Smooth muscle cell (in vitro differentiated cells): ENCODE data around the gene PREX1. TPM values are rescaled to one million over a fixed set of nuclear protein-coding genes. Genes with fewer than 3 reads are reported as not detected.
A peak's percentile ranks its signal among the peaks of the same experiment; 100 is the strongest.

Experiments
- DNase-seq: peaks from one replicate; lab custom pipeline; 2025; ENCODE audit not compliant: unreplicated experiment; lab: John Stamatoyannopoulos, UW
- H2AFZ ChIP-seq: fragments of 200-600 bp; sonication (generic); 2 replicates; pipeline ENCODE4 v1.6.0; 2016; ENCODE audit warnings: antibody characterized with exemption, low read depth, mild to moderate bottlenecking
- H3F3A ChIP-seq: fragments of 200-600 bp; sonication (generic); 2 replicates; pipeline ENCODE4 v1.6.0; 2017; ENCODE audit warnings: antibody characterized with exemption, low read depth
- H3K27ac ChIP-seq: fragments of 200-600 bp; sonication (generic); 2 replicates; pipeline ENCODE4 v1.5.1; 2016; ENCODE audit warnings: low read depth, mild to moderate bottlenecking
- H3K27me3 ChIP-seq: fragments of 200-600 bp; sonication (generic); 2 replicates; pipeline ENCODE4 v1.6.1; 2016; ENCODE audit warnings: low read depth, mild to moderate bottlenecking
- H3K36me3 ChIP-seq: fragments of 200-600 bp; sonication (generic); 2 replicates; pipeline ENCODE4 v1.5.1; 2016; ENCODE audit warnings: low read depth
- H3K4me1 ChIP-seq: fragments of 200-600 bp; sonication (generic); 2 replicates; pipeline ENCODE4 v1.5.1; 2016; ENCODE audit warnings: low read depth
- H3K4me2 ChIP-seq: fragments of 200-600 bp; sonication (generic); 2 replicates; pipeline ENCODE4 v1.6.0; 2016; ENCODE audit warnings: mild to moderate bottlenecking
- H3K4me3 ChIP-seq: fragments of 200-600 bp; sonication (generic); 2 replicates; pipeline ENCODE4 v1.5.1; 2016; ENCODE audit warnings: mild to moderate bottlenecking
- H3K79me2 ChIP-seq: fragments of 200-600 bp; sonication (generic); 2 replicates; pipeline ENCODE4 v1.6.0; 2016; ENCODE audit warnings: low read depth, mild to moderate bottlenecking
- H3K9ac ChIP-seq: fragments of 200-600 bp; sonication (generic); 2 replicates; pipeline ENCODE4 v1.6.0; 2016; ENCODE audit warnings: low read depth
- H3K9me3 ChIP-seq: fragments of 200-600 bp; sonication (generic); replicated peaks from 2 replicates; pipeline ENCODE4 v1.5.1; 2016; ENCODE audit warnings: low read depth
- H4K20me1 ChIP-seq: fragments of 200-600 bp; sonication (generic); 2 replicates; pipeline ENCODE4 v1.6.0; 2016; ENCODE audit warnings: low read depth
- WGBS: methylation state at CpG from one replicate; pipeline ENCODE4 v1.1.7; 2016; ENCODE audit warnings: low lambda C conversion rate; 5-methylcytosine and 5-hydroxymethylcytosine counted together
- polyA plus RNA-seq: library from polyadenylated mRNA; unstranded; fragments of >200 nt; fragmentation: Nextera tagmentation; extraction: Ambion mirVana; gene quantifications from 2 replicates; pipeline ENCODE4 v1.2.1, GENCODE V29; 2016
- total RNA-seq: library from RNA; depleted of rRNA; stranded (reverse); fragments of >200 nt; gene quantifications from 2 replicates; pipeline ENCODE4 v1.2.3, GENCODE V29; 2014
- TF ChIP-seq, protein P1 (sequence below): fragments of 200-600 bp; sonication (generic); IDR thresholded peaks from 2 replicates; pipeline ENCODE4 v1.5.1; 2017; ENCODE audit warnings: borderline replicate concordance, mild to moderate bottlenecking, antibody characterized with exemption; ENCODE audit not compliant: insufficient read depth, poor library complexity, severe bottlenecking

Gene PREX1, protein sequence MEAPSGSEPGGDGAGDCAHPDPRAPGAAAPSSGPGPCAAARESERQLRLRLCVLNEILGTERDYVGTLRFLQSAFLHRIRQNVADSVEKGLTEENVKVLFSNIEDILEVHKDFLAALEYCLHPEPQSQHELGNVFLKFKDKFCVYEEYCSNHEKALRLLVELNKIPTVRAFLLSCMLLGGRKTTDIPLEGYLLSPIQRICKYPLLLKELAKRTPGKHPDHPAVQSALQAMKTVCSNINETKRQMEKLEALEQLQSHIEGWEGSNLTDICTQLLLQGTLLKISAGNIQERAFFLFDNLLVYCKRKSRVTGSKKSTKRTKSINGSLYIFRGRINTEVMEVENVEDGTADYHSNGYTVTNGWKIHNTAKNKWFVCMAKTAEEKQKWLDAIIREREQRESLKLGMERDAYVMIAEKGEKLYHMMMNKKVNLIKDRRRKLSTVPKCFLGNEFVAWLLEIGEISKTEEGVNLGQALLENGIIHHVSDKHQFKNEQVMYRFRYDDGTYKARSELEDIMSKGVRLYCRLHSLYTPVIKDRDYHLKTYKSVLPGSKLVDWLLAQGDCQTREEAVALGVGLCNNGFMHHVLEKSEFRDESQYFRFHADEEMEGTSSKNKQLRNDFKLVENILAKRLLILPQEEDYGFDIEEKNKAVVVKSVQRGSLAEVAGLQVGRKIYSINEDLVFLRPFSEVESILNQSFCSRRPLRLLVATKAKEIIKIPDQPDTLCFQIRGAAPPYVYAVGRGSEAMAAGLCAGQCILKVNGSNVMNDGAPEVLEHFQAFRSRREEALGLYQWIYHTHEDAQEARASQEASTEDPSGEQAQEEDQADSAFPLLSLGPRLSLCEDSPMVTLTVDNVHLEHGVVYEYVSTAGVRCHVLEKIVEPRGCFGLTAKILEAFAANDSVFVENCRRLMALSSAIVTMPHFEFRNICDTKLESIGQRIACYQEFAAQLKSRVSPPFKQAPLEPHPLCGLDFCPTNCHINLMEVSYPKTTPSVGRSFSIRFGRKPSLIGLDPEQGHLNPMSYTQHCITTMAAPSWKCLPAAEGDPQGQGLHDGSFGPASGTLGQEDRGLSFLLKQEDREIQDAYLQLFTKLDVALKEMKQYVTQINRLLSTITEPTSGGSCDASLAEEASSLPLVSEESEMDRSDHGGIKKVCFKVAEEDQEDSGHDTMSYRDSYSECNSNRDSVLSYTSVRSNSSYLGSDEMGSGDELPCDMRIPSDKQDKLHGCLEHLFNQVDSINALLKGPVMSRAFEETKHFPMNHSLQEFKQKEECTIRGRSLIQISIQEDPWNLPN (N-terminal part only)
- total RNA-seq: 0.04 and 0.31 TPM in 2 replicates
- 0.30 TPM in 1 of 2 replicates, not detected in the other for polyA plus RNA-seq

DNA sequence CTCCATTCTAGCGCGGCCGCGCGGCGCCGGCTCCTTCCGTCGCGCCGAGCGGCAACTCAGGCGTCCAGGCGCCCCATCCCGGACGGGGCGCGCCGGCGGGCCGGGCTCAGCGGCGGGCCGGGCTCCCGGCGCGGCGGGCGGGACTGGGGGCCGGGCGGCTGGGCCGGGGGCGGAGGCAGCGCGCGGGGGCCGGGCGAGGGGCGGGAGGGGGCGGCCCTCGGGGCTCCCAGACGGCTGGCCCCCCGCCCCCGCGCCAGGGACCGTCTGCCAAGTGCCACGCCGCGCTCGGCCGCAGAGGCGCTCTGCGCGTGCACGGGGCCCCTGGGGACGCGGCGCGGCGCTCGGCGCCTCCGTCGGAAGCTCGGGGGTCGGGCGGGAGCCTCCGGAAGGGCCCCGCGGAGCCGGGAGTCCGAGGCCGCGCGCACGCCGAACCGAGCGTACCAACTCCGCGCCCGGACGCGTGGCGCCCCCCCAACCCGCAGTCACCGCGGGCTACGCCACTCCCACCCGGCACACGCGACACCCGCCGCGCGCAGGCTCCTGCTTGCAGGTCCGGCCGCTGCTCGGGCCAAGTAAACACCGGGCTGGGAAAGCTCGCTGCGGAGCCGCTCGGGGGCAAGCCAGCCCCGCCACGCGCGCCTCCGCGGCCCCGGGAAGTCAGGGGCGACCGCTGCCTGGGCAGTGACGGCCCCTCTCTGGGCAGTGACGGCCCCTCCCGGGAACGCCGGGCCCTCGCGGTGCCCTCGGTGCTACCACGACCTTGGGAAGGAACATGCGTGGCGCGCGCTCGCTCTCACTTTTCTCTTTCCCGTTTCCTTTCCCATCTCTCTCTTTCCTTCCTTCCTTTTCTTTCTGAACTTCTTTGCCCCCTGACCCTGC lies at the start of gene PREX1:
TSS of gene PREX1 (minus strand) at position 145 of the 879 bp plus-strand sequence. CDS start at position 6, 139 bp downstream.
- Histone ChIP-seq H3K79me2 (no peaks in the 10 kb centered on the region), H3K4me2 (peak within 1 kb of the TSS; percentile 90), H3K9ac (no peak within 1 kb of the TSS), H3F3A (no peaks in the 10 kb centered on the region), H3K36me3 (no peaks in the 10 kb centered on the region), H3K4me3 (peak within 1 kb of the TSS; percentile 55), H3K4me1 (peaks cover 19% of the 10 kb centered on the region), H3K9me3 (no peaks in the 10 kb centered on the region), H3K27me3 (peaks cover 32% of the 10 kb centered on the region), H4K20me1 (no peaks in the 10 kb centered on the region), H3K27ac (no peak within 1 kb of the TSS), H2AFZ (peak within 1 kb of the TSS; percentile 46)
- TF ChIP-seq, protein P1, sequence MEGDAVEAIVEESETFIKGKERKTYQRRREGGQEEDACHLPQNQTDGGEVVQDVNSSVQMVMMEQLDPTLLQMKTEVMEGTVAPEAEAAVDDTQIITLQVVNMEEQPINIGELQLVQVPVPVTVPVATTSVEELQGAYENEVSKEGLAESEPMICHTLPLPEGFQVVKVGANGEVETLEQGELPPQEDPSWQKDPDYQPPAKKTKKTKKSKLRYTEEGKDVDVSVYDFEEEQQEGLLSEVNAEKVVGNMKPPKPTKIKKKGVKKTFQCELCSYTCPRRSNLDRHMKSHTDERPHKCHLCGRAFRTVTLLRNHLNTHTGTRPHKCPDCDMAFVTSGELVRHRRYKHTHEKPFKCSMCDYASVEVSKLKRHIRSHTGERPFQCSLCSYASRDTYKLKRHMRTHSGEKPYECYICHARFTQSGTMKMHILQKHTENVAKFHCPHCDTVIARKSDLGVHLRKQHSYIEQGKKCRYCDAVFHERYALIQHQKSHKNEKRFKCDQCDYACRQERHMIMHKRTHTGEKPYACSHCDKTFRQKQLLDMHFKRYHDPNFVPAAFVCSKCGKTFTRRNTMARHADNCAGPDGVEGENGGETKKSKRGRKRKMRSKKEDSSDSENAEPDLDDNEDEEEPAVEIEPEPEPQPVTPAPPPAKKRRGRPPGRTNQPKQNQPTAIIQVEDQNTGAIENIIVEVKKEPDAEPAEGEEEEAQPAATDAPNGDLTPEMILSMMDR: no peak
- peak; percentile 28 for DNase-seq
- 2% methylated on average over 77 of the region's 128 CpGs for WGBS

DNA sequence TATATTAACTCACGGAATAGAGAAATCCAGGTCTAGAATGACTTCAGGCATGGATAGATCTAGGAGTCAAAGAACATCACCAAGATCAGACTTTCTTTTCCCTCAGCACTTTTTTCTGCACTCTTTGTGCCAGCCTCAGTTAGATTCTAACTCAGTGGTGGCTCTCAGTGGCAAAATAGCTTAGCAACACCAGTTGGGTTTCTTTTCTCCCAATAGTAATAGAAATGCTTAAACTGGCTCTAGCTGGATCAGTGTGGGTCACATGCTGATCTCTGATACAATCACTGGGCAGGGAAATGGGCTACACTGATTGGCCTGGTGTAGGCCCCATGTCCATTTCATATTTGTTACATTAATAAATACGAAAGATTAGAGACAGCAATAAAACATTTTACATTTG lies 49.5 kb upstream of the PREX1 start:
- Histone ChIP-seq H3K4me1 (no peaks in the 10 kb centered on the region), H3K9ac (no peak overlapping the region), H3K36me3 (no peaks in the 10 kb centered on the region), H3K4me3 (no peak overlapping the region), H3K4me2 (no peak overlapping the region), H4K20me1 (no peaks in the 10 kb centered on the region), H3K27me3 (no peaks in the 10 kb centered on the region), H3K27ac (no peak overlapping the region), H2AFZ (no peak overlapping the region), H3K9me3 (no peaks in the 10 kb centered on the region), H3K79me2 (no peaks in the 10 kb centered on the region), H3F3A (no peaks in the 10 kb centered on the region)
- DNase-seq: no peak
- 41% methylated on average over 2 of the region's 2 CpGs for WGBS
- TF ChIP-seq, protein P1: no peak

DNA sequence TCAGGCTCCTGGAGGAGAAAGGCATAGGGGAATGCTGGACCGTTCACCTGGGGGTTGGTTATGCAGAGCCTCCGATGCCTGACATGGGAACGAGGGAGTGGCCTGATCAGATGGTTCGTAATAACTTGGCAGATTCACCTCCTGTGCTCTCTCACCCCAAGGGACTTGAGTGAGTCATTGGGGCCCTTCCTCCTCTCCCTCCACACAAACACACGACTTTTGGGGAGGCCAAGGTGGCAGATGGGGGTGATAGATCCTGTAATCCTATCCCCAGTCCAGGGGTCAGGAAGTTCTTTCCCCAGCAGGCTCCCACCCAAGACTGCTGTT lies 48.1 kb upstream of the PREX1 start:
- no peaks in the 10 kb centered on the region for H3K36me3 ChIP-seq
- H3K9ac ChIP-seq: no peak overlapping the region
- H4K20me1 ChIP-seq: no peaks in the 10 kb centered on the region
- no peak overlapping the region for H3K27ac ChIP-seq
- no peaks in the 10 kb centered on the region for H3K27me3 ChIP-seq
- H3K4me3 ChIP-seq: no peak overlapping the region
- H3K79me2 ChIP-seq: no peaks in the 10 kb centered on the region
- TF ChIP-seq, protein P1: no peak
- no peak for DNase-seq
- no peaks in the 10 kb centered on the region for H3K9me3 ChIP-seq
- H3F3A ChIP-seq: no peaks in the 10 kb centered on the region
- WGBS: 64% methylated on average over 5 of the region's 5 CpGs
- H2AFZ ChIP-seq: no peak overlapping the region
- H3K4me2 ChIP-seq: no peak overlapping the region
- no peaks in the 10 kb centered on the region for H3K4me1 ChIP-seq
